Measurements from ENCODE around the gene KLK11. TPM values are rescaled to one million over a fixed set of nuclear protein-coding genes. Genes with fewer than 3 reads are reported as not detected.
A peak's percentile ranks its signal among the peaks of the same experiment; 100 is the strongest.

The KLK11 gene
- total and polyA plus RNA-seq, 2 of the 8 experiments (the other 6 are each of a cell fraction or from before 2014, with no cell fraction given): 0.45 TPM; not detected in 1

DNA sequence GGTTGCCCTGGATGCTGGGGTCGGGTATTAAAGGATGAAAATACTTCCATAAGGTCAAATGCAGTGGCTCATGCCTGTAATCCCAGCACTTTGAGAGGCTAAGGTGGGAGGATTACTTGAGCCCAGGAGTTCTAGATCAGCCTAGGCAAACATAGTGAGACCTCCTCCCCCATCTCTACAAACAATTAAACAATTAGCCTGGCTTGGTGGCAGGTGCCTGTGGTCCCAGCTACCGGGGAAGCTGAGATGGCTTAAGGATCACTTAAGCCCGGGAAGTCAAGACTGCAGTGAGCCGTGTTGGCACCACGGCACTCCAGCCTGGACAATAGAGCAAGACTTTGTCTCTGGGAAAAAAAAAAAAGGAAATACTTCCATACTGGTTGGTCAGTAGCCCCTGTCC lies 1.5 kb downstream of the KLK11 start:
- Histone ChIP-seq H3K56ac (replicated peaks; ENCODE audit: insufficient read length, low read depth, low read length) (no peak overlapping the region), H3K9me3 (ENCODE audit: insufficient read depth in 2 of 2, low read depth in 1 of 2, low read length in 1 of 2) (no peaks in the 10 kb centered on the region), H3K36me3 (ENCODE audit: control insufficient read depth in 2 of 4, insufficient read depth in 4 of 4, low read length in 3 of 4) (no peaks in the 10 kb centered on the region), H2BK15ac (ENCODE audit: low read length) (no peak overlapping the region), H4K8ac (ENCODE audit: extremely low read depth, insufficient read depth, low read length) (no peak overlapping the region), H3K18ac (ENCODE audit: extremely low read depth, low read length) (no peak overlapping the region), H3K9ac (replicated peaks in 1 of 4; ENCODE audit: extremely low read depth in 1 of 4, low read depth in 3 of 4, low read length in 3 of 4) (no peak overlapping the region), H3K27ac (ENCODE audit: low read depth, low read length) (no peak overlapping the region), H3K4me1 (replicated peaks in 1 of 4; ENCODE audit: control insufficient read depth in 3 of 4, insufficient read depth in 4 of 4, low read length in 3 of 4) (peaks cover 3 to 25% (median 17%) of the 10 kb centered on the region in 4 experiments), H4K5ac (ENCODE audit: insufficient read length, low read depth, low read length) (no peak overlapping the region), H2BK20ac (ENCODE audit: low read length) (no peak overlapping the region), H3K79me1 (ENCODE audit: low read depth, low read length) (no peaks in the 10 kb centered on the region), H3K4me3 (ENCODE audit: extremely low read depth in 1 of 4, insufficient read depth in 2 of 4, low read depth in 3 of 4, low read length in 4 of 4) (no peak overlapping the region), H3K79me2 (ENCODE audit: control insufficient read depth in 1 of 2, insufficient read depth in 2 of 2, low read length in 2 of 2) (no peaks in the 10 kb centered on the region), H4K91ac (replicated peaks; ENCODE audit: insufficient read length, low read length) (no peak overlapping the region), H2AK5ac (ENCODE audit: low read depth, low read length) (no peak overlapping the region), H3K14ac (ENCODE audit: insufficient read length) (no peak overlapping the region), H4K20me1 (replicated peaks in 1 of 2; ENCODE audit: control insufficient read depth in 1 of 2, insufficient read depth in 2 of 2, low read length in 2 of 2) (no peaks in the 10 kb centered on the region), H3K23me2 (ENCODE audit: low read depth, low read length) (no peaks in the 10 kb centered on the region; the same call in 1 of the 2 replicates), H2AFZ (ENCODE audit: low read length) (no peak overlapping the region), H2BK5ac (ENCODE audit: low read depth, low read length) (no peak overlapping the region), H3K4ac (replicated peaks; ENCODE audit: insufficient read length, low read depth, low read length) (no peak overlapping the region), H2BK12ac (ENCODE audit: low read depth, low read length) (0 out of 2 replicates have a peak overlapping the region, but pooled peaks have one; percentile 43), H3K27me3 (replicated peaks in 1 of 4; ENCODE audit: control insufficient read depth in 3 of 4, extremely low read depth in 1 of 4, insufficient read depth in 3 of 4, low read length in 3 of 4) (peaks cover 0 to 4% (median 2%) of the 10 kb centered on the region in 4 experiments; a peak in 3 of 7 replicates), H2BK120ac (replicated peaks; ENCODE audit: low read depth, low read length) (peak overlapping the region; percentile 39), H3K4me2 (ENCODE audit: insufficient read depth in 1 of 2, low read depth in 2 of 2, low read length in 2 of 2) (no peak overlapping the region), H3K23ac (ENCODE audit: insufficient read length) (no peak overlapping the region)
- ChIA-PET POLR2A (ENCODE audit: partially characterized antibody) (interaction anchor here (1.2 kb wide), 1 partner anchor 72 kb away, joined by 3 read pairs; no protein-coding TSS in a partner anchor), CTCF (ENCODE audit: partially characterized antibody) (interaction anchor here (1.5 to 15.0 kb wide), 3 partner anchors 24 to 95 kb away, joined by 4 to 269 read pairs (median 4); partner anchors contain the start of gene KLK8)
- WGBS, 2 experiments (ENCODE audit: extremely low coverage in 1 of 2, insufficient coverage in 1 of 2, insufficient read length in 1 of 2, insufficient replicate concordance in 2 of 2, low coverage in 1 of 2, low lambda C conversion rate in 2 of 2, missing lambda C conversion rate in 1 of 2): 85% methylated on average over 5 of the region's 5 CpGs; no CpG with 5 or more reads in 1 of the 2 experiments
- FAIRE-seq: no peak
- DNase-seq (ENCODE audit: low read depth in 1 of 2, low spot score in 2 of 2): no peak
- no peak for TF ChIP-seq YY1 (IDR thresholded peaks at IDR 0.05; ENCODE audit: low read depth, low read length)
- no peak for TF ChIP-seq CREB1 (IDR thresholded peaks at IDR 0.05)

Measured in H1 (cell line).